Measurements from ENCODE around the gene TNNT1. TPM values are rescaled to one million over a fixed set of nuclear protein-coding genes. Genes with fewer than 3 reads are reported as not detected.

TNNT1 gene
- 49.5 TPM for total RNA-seq

GRCh38 chr19:55149078-55150003, at the start of gene TNNT1:
TSS of gene TNNT1 (minus strand) at chr19:55149206. CDS start at chr19:55147157, 2,049 bp downstream.

GRCh38 chr19:55179606-55180484, 30.8 kb upstream of the TNNT1 start, which contains the start of gene SYT5:
TSS of gene SYT5 (minus strand) at chr19:55180289. CDS start at chr19:55179041, 1,248 bp downstream.

GRCh38 chr19:55166530-55167268, 17.7 kb upstream of the TNNT1 start, which contains the start of gene DNAAF3:
TSS of gene DNAAF3 (minus strand) at chr19:55166613. CDS start at chr19:55166413, 200 bp downstream.

GRCh38 chr19:55157064-55157908, 8.3 kb upstream of the TNNT1 start, which contains the start of gene TNNI3:
TSS of gene TNNI3 (minus strand) at chr19:55157732. CDS start at chr19:55157589, 143 bp downstream.

GRCh38 chr19:55116859-55117662, 31.9 kb downstream of the TNNT1 start, which contains the start of gene PPP1R12C:
TSS of gene PPP1R12C (minus strand) at chr19:55117637. CDS start at chr19:55117543, 94 bp downstream.

Other genes starting within 250 kb of the TNNT1 start
- not detected for gene NCR1, start 243.1 kb downstream of the TNNT1 start, total RNA-seq
- not detected for gene NLRP7, start 201.7 kb downstream of the TNNT1 start, total RNA-seq
- 11.2 TPM for gene NLRP2, start 182.8 kb downstream of the TNNT1 start, total RNA-seq
- gene GP6, start 110.9 kb downstream of the TNNT1 start, total RNA-seq = 0.49 TPM
- gene RDH13, start 86.1 kb downstream of the TNNT1 start, total RNA-seq = 24.2 TPM
- gene EPS8L1, start 73.3 kb downstream of the TNNT1 start, total RNA-seq = 8.7 TPM
- 53.9 TPM for gene PPP1R12C, start 31.6 kb downstream of the TNNT1 start, total RNA-seq
- 2.1 TPM for gene TNNI3, start 8.5 kb upstream of the TNNT1 start, total RNA-seq
- gene DNAAF3, start 17.4 kb upstream of the TNNT1 start, total RNA-seq = 2.0 TPM
- 16.4 TPM for gene SYT5, start 31.1 kb upstream of the TNNT1 start, total RNA-seq
- 6.1 TPM for gene PTPRH, start 60.3 kb upstream of the TNNT1 start, total RNA-seq
- 1.1 TPM for gene TMEM86B, start 79.6 kb upstream of the TNNT1 start, total RNA-seq
- gene PPP6R1, start 109.8 kb upstream of the TNNT1 start, total RNA-seq = 30.6 TPM
- 31.0 TPM for gene HSPBP1, start 130.9 kb upstream of the TNNT1 start, total RNA-seq
- 32.5 TPM for gene BRSK1, start 134.8 kb upstream of the TNNT1 start, total RNA-seq
- gene TMEM150B, start 176.1 kb upstream of the TNNT1 start, total RNA-seq = 1.1 TPM
- 40.3 TPM for gene KMT5C, start 190.7 kb upstream of the TNNT1 start, total RNA-seq
- 0.60 TPM for gene COX6B2, start 205.5 kb upstream of the TNNT1 start, total RNA-seq
- not detected for gene GARIN5B, start 214.1 kb upstream of the TNNT1 start, total RNA-seq
- 1.1 TPM for gene IL11, start 221.3 kb upstream of the TNNT1 start, total RNA-seq
- gene TMEM190, start 227.6 kb upstream of the TNNT1 start, total RNA-seq = not detected
- gene TMEM238, start 235.1 kb upstream of the TNNT1 start, total RNA-seq = 0.99 TPM
- gene RPL28, start 236.7 kb upstream of the TNNT1 start, total RNA-seq = 472 TPM

Measured in camera-type eye (tissue), 1 donor.